GM12878 (cell line): ENCODE data around the gene PPA1. TPM values are rescaled to one million over a fixed set of nuclear protein-coding genes. Genes with fewer than 3 reads are reported as not detected.
A peak's percentile ranks its signal among the peaks of the same experiment; 100 is the strongest.

ENCODE experiments used
- CBX5 ChIP-seq: sonication (generic); IDR thresholded peaks from 2 replicates; pipeline ENCODE4 v1.6.1; 2016; ENCODE audit warnings: low read depth, moderate library complexity, mild to moderate bottlenecking, inconsistent platforms
- CEBPB ChIP-seq, 2 experiments: fragments of 150-350 bp in 1 of 2; IDR thresholded peaks; 2 replicates each; pipeline ENCODE4 v1.6.1; 2012 to 2014; ENCODE audit warnings: low read depth in 2 of 2, low read length in 2 of 2, borderline replicate concordance in 1 of 2, inconsistent platforms in 1 of 2
- CREB1 ChIP-seq: IDR thresholded peaks from 2 replicates; pipeline ENCODE4 v1.6.1; 2012; ENCODE audit warnings: low read depth, mild to moderate bottlenecking, inconsistent platforms
- EGR1 ChIP-seq, 2 experiments: IDR thresholded peaks; 1 replicate in 1 of 2; 2 replicates in 1 of 2; pipeline ENCODE4 v1.6.1; 2011 to 2012; ENCODE audit warnings: low read depth in 2 of 2, low read length in 2 of 2, borderline replicate concordance in 1 of 2, mild to moderate bottlenecking in 1 of 2, moderate library complexity in 1 of 2
- KLF5 ChIP-seq: fragments of 450-650 bp; IDR thresholded peaks from 2 replicates; pipeline ENCODE4 v1.6.1; 2014; ENCODE audit warnings: mild to moderate bottlenecking; ENCODE audit not compliant: partially characterized antibody
- MTA2 ChIP-seq: fragments of 450-650 bp; IDR thresholded peaks from 2 replicates; pipeline ENCODE4 v1.6.1; 2016; ENCODE audit warnings: low read depth, mild to moderate bottlenecking, moderate library complexity
- PAX5 ChIP-seq: IDR thresholded peaks from 2 replicates; pipeline ENCODE4 v1.6.1; 2011; ENCODE audit warnings: low read depth, low read length, borderline replicate concordance
- RAD51 ChIP-seq: fragments of 450-650 bp; IDR thresholded peaks from 2 replicates; pipeline ENCODE4 v1.6.1; 2016; ENCODE audit warnings: moderate library complexity, mild to moderate bottlenecking, inconsistent platforms
- SMAD1 ChIP-seq: fragments of 450-650 bp; IDR thresholded peaks from 2 replicates; pipeline ENCODE4 v1.6.1; 2018; ENCODE audit warnings: mild to moderate bottlenecking, low read depth; ENCODE audit not compliant: partially characterized antibody
- SMARCA5 ChIP-seq: fragments of 450-650 bp; IDR thresholded peaks from 2 replicates; pipeline ENCODE4 v1.6.1; 2017; ENCODE audit warnings: mild to moderate bottlenecking
- SMC3 ChIP-seq: IDR thresholded peaks from 2 replicates; pipeline ENCODE4 v1.6.1; 2011; ENCODE audit warnings: low read length, improper control_type of control experiment, borderline replicate concordance
- TAF1 ChIP-seq: IDR thresholded peaks from 2 replicates; pipeline ENCODE4 v1.6.1; 2011; ENCODE audit warnings: mild to moderate bottlenecking, low read depth, low read length, borderline replicate concordance
- YBX1 ChIP-seq: fragments of 450-650 bp; IDR thresholded peaks from 2 replicates; pipeline ENCODE4 v1.6.1; 2016; ENCODE audit warnings: antibody characterized with exemption
- YY1 ChIP-seq: IDR thresholded peaks from 2 replicates; pipeline ENCODE4 v1.6.1; 2011; ENCODE audit warnings: low read depth, mild to moderate bottlenecking, low read length
- ZZZ3 ChIP-seq: IDR thresholded peaks from 2 replicates; pipeline ENCODE4 v1.6.1; 2011; ENCODE audit warnings: low read depth; ENCODE audit not compliant: control insufficient read depth, insufficient read length
- polyA plus RNA-seq, 11 experiments: library from polyadenylated mRNA; depleted of rRNA in 4 of 11; unstranded in 6 of 11; stranded (reverse) in 5 of 11; fragments of >200 nt; fragmentation: Nextera tagmentation in 4 of 11; fragmentation: Illumina TruSeq in 1 of 11; extraction: Ambion mirVana in 4 of 11; extraction: Trizol in 1 of 11; gene quantifications; 1 replicate in 1 of 11; 2 replicates in 10 of 11; pipeline versions ENCODE4 v1.2.1 to v1.2.3, GENCODE V29; 2011 to 2016; ENCODE audit warnings: inconsistent platforms in 2 of 11, missing spikeins in 2 of 11, low read depth in 1 of 11
- total RNA-seq, 4 experiments: library from RNA; depleted of rRNA in 3 of 4; stranded (reverse); fragments of >200 nt in 3 of 4; fragmentation: Illumina TruSeq in 1 of 4; extraction: Trizol in 1 of 4; gene quantifications; 2 replicates each; pipeline versions ENCODE4 v1.2.1 to v1.2.3, GENCODE V29; 2013 to 2021
- TF ChIP-seq, protein P1 (sequence below): IDR thresholded peaks from 2 replicates; pipeline ENCODE4 v1.6.1; 2011; ENCODE audit warnings: low read depth, low read length, improper control_type of control experiment, borderline replicate concordance
- TF ChIP-seq, protein P2 (sequence below): fragments of 450-650 bp; IDR thresholded peaks from 2 replicates; pipeline ENCODE4 v1.6.1; 2017; ENCODE audit warnings: mild to moderate bottlenecking
- TF ChIP-seq, protein P3 (sequence below): fragments of 450-650 bp; IDR thresholded peaks from 2 replicates; pipeline ENCODE4 v1.6.1; 2017; ENCODE audit warnings: low read depth, mild to moderate bottlenecking, moderate library complexity
- TF ChIP-seq, protein P4 (sequence below): fragments of 450-650 bp; IDR thresholded peaks from 2 replicates; pipeline ENCODE4 v1.6.1; 2016; ENCODE audit warnings: mild to moderate bottlenecking, moderate library complexity, borderline replicate concordance
- TF ChIP-seq, protein P5 (sequence below): fragments of 450-650 bp; IDR thresholded peaks from 2 replicates; pipeline ENCODE4 v1.6.1; 2017; ENCODE audit warnings: borderline replicate concordance

The PPA1 gene
- total and polyA plus RNA-seq, 10 of the 15 experiments (the other 5 are each of a cell fraction or from before 2014, with no cell fraction given), result 224 to 452 (median 346) TPM

DNA sequence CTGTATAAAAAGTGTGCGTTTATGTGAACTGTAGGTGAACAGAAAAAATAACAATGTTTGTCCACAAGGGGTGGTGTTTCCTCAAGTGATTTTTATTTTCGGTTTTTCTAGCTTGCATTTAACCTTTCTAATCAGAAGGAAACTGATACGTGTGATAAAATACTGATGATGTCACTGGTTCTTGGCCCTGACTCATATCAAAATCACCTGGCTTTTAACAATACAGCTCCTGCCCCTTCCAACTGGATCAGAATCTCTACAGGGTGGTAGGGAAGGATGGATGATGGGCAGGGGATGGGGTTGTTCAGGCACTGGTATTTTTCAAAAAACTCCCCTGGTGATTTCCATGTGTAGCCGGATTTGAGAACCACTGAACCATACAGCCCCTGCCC lies 39.7 kb upstream of the PPA1 start (continued):
- TF ChIP-seq, protein P1, sequence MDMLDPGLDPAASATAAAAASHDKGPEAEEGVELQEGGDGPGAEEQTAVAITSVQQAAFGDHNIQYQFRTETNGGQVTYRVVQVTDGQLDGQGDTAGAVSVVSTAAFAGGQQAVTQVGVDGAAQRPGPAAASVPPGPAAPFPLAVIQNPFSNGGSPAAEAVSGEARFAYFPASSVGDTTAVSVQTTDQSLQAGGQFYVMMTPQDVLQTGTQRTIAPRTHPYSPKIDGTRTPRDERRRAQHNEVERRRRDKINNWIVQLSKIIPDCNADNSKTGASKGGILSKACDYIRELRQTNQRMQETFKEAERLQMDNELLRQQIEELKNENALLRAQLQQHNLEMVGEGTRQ, result no peak
- TF ChIP-seq RAD51 (no peak), YY1 (no peak), SMARCA5 (no peak), CEBPB (IDR thresholded peaks at IDR 0.05; ENCODE audit: borderline replicate concordance in 1 of 2, low read depth in 2 of 2, low read length in 2 of 2) (no peak), MTA2 (peak; percentile 54; the same call in 1 of the 2 replicates), PAX5 (no peak), KLF5 (no peak), YBX1 (no peak), ZZZ3 (no peak), CBX5 (no peak), SMAD1 (no peak), SMC3 (peak; percentile 16; the same call in 1 of the 2 replicates), CREB1 (peak; percentile 75; the same call in 1 of the 2 replicates), EGR1 (IDR thresholded peaks at IDR 0.05; ENCODE audit: borderline replicate concordance in 1 of 2, low read depth in 2 of 2, low read length in 2 of 2) (no peak), TAF1 (no peak)
- TF ChIP-seq, protein P2, sequence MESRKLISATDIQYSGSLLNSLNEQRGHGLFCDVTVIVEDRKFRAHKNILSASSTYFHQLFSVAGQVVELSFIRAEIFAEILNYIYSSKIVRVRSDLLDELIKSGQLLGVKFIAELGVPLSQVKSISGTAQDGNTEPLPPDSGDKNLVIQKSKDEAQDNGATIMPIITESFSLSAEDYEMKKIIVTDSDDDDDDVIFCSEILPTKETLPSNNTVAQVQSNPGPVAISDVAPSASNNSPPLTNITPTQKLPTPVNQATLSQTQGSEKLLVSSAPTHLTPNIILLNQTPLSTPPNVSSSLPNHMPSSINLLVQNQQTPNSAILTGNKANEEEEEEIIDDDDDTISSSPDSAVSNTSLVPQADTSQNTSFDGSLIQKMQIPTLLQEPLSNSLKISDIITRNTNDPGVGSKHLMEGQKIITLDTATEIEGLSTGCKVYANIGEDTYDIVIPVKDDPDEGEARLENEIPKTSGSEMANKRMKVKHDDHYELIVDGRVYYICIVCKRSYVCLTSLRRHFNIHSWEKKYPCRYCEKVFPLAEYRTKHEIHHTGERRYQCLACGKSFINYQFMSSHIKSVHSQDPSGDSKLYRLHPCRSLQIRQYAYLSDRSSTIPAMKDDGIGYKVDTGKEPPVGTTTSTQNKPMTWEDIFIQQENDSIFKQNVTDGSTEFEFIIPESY, result no peak
- TF ChIP-seq, protein P3, sequence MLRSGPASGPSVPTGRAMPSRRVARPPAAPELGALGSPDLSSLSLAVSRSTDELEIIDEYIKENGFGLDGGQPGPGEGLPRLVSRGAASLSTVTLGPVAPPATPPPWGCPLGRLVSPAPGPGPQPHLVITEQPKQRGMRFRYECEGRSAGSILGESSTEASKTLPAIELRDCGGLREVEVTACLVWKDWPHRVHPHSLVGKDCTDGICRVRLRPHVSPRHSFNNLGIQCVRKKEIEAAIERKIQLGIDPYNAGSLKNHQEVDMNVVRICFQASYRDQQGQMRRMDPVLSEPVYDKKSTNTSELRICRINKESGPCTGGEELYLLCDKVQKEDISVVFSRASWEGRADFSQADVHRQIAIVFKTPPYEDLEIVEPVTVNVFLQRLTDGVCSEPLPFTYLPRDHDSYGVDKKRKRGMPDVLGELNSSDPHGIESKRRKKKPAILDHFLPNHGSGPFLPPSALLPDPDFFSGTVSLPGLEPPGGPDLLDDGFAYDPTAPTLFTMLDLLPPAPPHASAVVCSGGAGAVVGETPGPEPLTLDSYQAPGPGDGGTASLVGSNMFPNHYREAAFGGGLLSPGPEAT, result peak; percentile 77
- TF ChIP-seq, protein P4, sequence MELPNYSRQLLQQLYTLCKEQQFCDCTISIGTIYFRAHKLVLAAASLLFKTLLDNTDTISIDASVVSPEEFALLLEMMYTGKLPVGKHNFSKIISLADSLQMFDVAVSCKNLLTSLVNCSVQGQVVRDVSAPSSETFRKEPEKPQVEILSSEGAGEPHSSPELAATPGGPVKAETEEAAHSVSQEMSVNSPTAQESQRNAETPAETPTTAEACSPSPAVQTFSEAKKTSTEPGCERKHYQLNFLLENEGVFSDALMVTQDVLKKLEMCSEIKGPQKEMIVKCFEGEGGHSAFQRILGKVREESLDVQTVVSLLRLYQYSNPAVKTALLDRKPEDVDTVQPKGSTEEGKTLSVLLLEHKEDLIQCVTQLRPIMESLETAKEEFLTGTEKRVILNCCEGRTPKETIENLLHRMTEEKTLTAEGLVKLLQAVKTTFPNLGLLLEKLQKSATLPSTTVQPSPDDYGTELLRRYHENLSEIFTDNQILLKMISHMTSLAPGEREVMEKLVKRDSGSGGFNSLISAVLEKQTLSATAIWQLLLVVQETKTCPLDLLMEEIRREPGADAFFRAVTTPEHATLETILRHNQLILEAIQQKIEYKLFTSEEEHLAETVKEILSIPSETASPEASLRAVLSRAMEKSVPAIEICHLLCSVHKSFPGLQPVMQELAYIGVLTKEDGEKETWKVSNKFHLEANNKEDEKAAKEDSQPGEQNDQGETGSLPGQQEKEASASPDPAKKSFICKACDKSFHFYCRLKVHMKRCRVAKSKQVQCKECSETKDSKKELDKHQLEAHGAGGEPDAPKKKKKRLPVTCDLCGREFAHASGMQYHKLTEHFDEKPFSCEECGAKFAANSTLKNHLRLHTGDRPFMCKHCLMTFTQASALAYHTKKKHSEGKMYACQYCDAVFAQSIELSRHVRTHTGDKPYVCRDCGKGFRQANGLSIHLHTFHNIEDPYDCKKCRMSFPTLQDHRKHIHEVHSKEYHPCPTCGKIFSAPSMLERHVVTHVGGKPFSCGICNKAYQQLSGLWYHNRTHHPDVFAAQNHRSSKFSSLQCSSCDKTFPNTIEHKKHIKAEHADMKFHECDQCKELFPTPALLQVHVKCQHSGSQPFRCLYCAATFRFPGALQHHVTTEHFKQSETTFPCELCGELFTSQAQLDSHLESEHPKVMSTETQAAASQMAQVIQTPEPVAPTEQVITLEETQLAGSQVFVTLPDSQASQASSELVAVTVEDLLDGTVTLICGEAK, result no peak
- TF ChIP-seq, protein P5, sequence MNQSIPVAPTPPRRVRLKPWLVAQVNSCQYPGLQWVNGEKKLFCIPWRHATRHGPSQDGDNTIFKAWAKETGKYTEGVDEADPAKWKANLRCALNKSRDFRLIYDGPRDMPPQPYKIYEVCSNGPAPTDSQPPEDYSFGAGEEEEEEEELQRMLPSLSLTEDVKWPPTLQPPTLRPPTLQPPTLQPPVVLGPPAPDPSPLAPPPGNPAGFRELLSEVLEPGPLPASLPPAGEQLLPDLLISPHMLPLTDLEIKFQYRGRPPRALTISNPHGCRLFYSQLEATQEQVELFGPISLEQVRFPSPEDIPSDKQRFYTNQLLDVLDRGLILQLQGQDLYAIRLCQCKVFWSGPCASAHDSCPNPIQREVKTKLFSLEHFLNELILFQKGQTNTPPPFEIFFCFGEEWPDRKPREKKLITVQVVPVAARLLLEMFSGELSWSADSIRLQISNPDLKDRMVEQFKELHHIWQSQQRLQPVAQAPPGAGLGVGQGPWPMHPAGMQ, result no peak
